ENCODE data around the gene KCNA10. TPM values are rescaled to one million over a fixed set of nuclear protein-coding genes. Genes with fewer than 3 reads are reported as not detected.

KCNA10 gene
- total RNA-seq, 1 experiment from 2014 or later = not detected

GRCh38 chr1:110508028-110508940, 10.7 kb downstream of the KCNA10 start:
- ChIA-PET POLR2A (ENCODE audit: unreplicated experiment) (interaction anchor here (0.6 kb wide), 1 partner anchor 284 kb away, joined by 3 read pairs; no protein-coding TSS in a partner anchor), CTCF (no interaction called here)
- Histone ChIP-seq H3F3A (ENCODE audit: low read length, unreplicated experiment) (no peaks in the 10 kb centered on the region), H3K9me3 (ENCODE audit: low read length) (no peaks in the 10 kb centered on the region), H2AFZ (ENCODE audit: low read length) (no peak overlapping the region), H3K79me2 (ENCODE audit: low read length) (no peaks in the 10 kb centered on the region), H3K9me2 (replicated peaks; ENCODE audit: low read length) (no peaks in the 10 kb centered on the region), H3K27me3 (ENCODE audit: low read length) (peaks cover 20% of the 10 kb centered on the region), H3K4me1 (ENCODE audit: insufficient read depth, low read length) (no peaks in the 10 kb centered on the region), H3K36me3 (ENCODE audit: low read depth, low read length) (no peaks in the 10 kb centered on the region), H3K4me2 (ENCODE audit: low read length) (no peak overlapping the region), H4K20me1 (ENCODE audit: low read length) (no peaks in the 10 kb centered on the region), H3K4me3 (ENCODE audit: low read length) (no peak overlapping the region), H3K9ac (ENCODE audit: low read length) (no peak overlapping the region), H3K27ac (ENCODE audit: low read length) (no peak overlapping the region)
- no TSS peak for BruUV-seq (replicated peaks)
- no peak for TF ChIP-seq EZH2 (IDR thresholded peaks at IDR 0.05; ENCODE audit: low read length, unreplicated experiment)
- no peak for TF ChIP-seq EZH2phosphoT487 (IDR thresholded peaks at IDR 0.05; ENCODE audit: borderline replicate concordance, low read length)
- TF ChIP-seq CTCF (conservative IDR thresholded peaks at IDR 0.05; ENCODE audit: low read depth, low read length) = no peak
- intact Hi-C loops (cut with micrococcal nuclease) = no loop called here
- DNase-seq (no peak), ATAC-seq (peak; percentile 31; the same call in 1 of the 2 replicates)

- intact Hi-C loops (cut with micrococcal nuclease) = no loop called here
- no peaks in the 10 kb centered on the region for H3K4me1 ChIP-seq (ENCODE audit: insufficient read depth, low read length)
- ChIA-PET CTCF (no interaction called here), POLR2A (ENCODE audit: unreplicated experiment) (no interaction called here)
- DNase-seq (no peak), ATAC-seq (no peak)
- no peak overlapping the region for H3K4me3 ChIP-seq (ENCODE audit: low read length)
- H4K20me1 ChIP-seq (ENCODE audit: low read length) = no peaks in the 10 kb centered on the region
- H3K9me2 ChIP-seq (replicated peaks; ENCODE audit: low read length) = no peaks in the 10 kb centered on the region
- H2AFZ ChIP-seq (ENCODE audit: low read length) = no peak overlapping the region
- H3K79me2 ChIP-seq (ENCODE audit: low read length) = no peaks in the 10 kb centered on the region
- no peaks in the 10 kb centered on the region for H3K9me3 ChIP-seq (ENCODE audit: low read length)
- peaks cover 38% of the 10 kb centered on the region for H3K27me3 ChIP-seq (ENCODE audit: low read length)
- H3F3A ChIP-seq (ENCODE audit: low read length, unreplicated experiment) = no peaks in the 10 kb centered on the region
- TF ChIP-seq EZH2 (IDR thresholded peaks at IDR 0.05; ENCODE audit: low read length, unreplicated experiment) (no peak), CTCF (conservative IDR thresholded peaks at IDR 0.05; ENCODE audit: low read depth, low read length) (no peak), EZH2phosphoT487 (IDR thresholded peaks at IDR 0.05; ENCODE audit: borderline replicate concordance, low read length) (no peak)
- H3K4me2 ChIP-seq (ENCODE audit: low read length) = no peak overlapping the region
- BruUV-seq (replicated peaks) = no TSS peak
- no peak overlapping the region for H3K9ac ChIP-seq (ENCODE audit: low read length)
- no peaks in the 10 kb centered on the region for H3K36me3 ChIP-seq (ENCODE audit: low read depth, low read length)
- H3K27ac ChIP-seq (ENCODE audit: low read length) = no peak overlapping the region
Measured at GRCh38 chr1:110506541-110506940, 12.4 kb downstream of the KCNA10 start.

- H3K4me2 ChIP-seq (ENCODE audit: low read length) = no peak overlapping the region
- DNase-seq (no peak), ATAC-seq (no peak)
- no peaks in the 10 kb centered on the region for H3K36me3 ChIP-seq (ENCODE audit: low read depth, low read length)
- no peaks in the 10 kb centered on the region for H3K9me3 ChIP-seq (ENCODE audit: low read length)
- no peak overlapping the region for H3K27ac ChIP-seq (ENCODE audit: low read length)
- no peaks in the 10 kb centered on the region for H4K20me1 ChIP-seq (ENCODE audit: low read length)
- TF ChIP-seq CTCF (conservative IDR thresholded peaks at IDR 0.05; ENCODE audit: low read depth, low read length) (no peak), EZH2 (IDR thresholded peaks at IDR 0.05; ENCODE audit: low read length, unreplicated experiment) (no peak), EZH2phosphoT487 (IDR thresholded peaks at IDR 0.05; ENCODE audit: borderline replicate concordance, low read length) (no peak)
- H3K79me2 ChIP-seq (ENCODE audit: low read length) = no peaks in the 10 kb centered on the region
- ChIA-PET POLR2A (ENCODE audit: unreplicated experiment) (no interaction called here), CTCF (no interaction called here)
- intact Hi-C loops (cut with micrococcal nuclease) = no loop called here
- peaks cover 39% of the 10 kb centered on the region for H3K27me3 ChIP-seq (ENCODE audit: low read length)
- H3F3A ChIP-seq (ENCODE audit: low read length, unreplicated experiment) = no peaks in the 10 kb centered on the region
- H3K9ac ChIP-seq (ENCODE audit: low read length) = no peak overlapping the region
- no TSS peak for BruUV-seq (replicated peaks)
- no peak overlapping the region for H2AFZ ChIP-seq (ENCODE audit: low read length)
- H3K4me1 ChIP-seq (ENCODE audit: insufficient read depth, low read length) = no peaks in the 10 kb centered on the region
- no peaks in the 10 kb centered on the region for H3K9me2 ChIP-seq (replicated peaks; ENCODE audit: low read length)
- no peak overlapping the region for H3K4me3 ChIP-seq (ENCODE audit: low read length)
Measured at GRCh38 chr1:110505596-110505995, 13.4 kb downstream of the KCNA10 start.
